ENCODE data around the gene RHO.
"Not testable (repeated sequence)": the region's sequence is repeated elsewhere in the genome, so short reads cannot be mapped to it uniquely, and the experiment has no call there.

The RHO gene

DNA sequence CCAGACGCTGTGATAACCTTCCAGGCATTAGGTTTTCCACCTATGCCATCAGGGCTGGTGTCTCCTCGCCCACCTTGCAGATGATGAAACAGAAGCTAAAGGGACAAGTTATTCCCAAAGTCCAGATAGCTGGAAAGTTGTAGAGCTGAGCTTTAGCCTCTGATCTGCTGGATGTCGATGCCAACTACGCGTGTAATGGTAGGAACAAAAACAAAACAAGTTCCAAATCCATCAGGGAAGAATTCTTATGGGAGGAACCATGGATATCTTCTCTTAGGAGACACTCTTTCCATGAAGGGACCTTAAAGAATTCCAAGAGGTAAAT lies 28.1 kb upstream of the RHO start:
- no peak for FAIRE-seq

DNA sequence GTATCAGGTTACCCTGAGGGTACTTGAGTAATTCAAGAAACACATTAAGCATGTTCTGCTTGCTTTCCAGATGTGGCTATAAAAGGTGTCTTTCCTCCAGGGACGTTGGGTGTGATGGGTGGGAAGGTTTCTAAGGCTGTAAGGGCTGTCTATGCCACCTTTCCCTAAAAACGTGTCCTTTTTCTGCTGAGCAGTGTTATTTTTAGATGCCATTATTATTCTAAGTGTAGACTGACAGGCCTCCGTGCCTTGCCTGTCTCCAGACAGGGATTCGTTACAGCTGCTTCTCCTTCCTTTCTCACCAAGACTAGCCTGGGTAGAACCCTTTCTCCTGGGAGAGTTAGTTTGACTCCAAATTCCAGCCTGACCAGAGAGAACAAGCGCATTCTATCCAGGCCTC lies 26.8 kb upstream of the RHO start:
- FAIRE-seq = no peak

DNA sequence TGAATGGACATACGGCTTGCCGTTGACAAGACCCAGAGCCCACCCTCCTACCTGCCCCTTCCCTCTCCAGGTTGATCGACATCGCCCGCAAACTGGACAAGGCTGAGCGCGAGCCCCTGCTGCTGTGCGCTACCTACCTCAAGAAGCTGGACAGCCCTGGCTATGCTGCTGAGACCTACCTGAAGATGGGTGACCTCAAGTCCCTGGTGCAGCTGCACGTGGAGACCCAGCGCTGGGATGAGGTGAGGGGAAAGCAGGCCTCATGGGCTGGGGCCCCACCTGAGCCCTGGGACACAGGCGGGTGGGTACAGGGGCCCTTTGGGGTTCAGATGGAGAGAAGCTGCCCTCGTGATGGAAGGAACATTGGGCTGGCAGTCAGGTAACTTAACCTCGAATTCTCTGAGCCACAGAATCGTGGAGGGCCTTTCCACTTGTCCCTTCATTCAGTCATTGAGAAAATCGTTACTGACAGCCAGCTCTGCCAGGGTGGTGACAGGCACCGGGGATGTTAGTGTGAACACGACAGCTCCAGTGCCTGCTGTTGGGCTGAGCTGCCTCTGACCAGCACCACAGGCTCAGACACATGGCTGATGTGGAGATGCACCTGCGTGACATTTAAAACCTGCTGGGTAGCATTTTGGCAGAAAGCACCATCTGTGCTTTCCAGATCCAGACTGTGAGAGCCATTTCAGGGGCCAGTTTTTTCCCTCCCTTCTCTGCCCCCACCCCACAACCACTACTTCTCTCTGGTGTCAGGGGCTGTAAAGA lies 25.6 kb upstream of the RHO start:
- no peak for FAIRE-seq

DNA sequence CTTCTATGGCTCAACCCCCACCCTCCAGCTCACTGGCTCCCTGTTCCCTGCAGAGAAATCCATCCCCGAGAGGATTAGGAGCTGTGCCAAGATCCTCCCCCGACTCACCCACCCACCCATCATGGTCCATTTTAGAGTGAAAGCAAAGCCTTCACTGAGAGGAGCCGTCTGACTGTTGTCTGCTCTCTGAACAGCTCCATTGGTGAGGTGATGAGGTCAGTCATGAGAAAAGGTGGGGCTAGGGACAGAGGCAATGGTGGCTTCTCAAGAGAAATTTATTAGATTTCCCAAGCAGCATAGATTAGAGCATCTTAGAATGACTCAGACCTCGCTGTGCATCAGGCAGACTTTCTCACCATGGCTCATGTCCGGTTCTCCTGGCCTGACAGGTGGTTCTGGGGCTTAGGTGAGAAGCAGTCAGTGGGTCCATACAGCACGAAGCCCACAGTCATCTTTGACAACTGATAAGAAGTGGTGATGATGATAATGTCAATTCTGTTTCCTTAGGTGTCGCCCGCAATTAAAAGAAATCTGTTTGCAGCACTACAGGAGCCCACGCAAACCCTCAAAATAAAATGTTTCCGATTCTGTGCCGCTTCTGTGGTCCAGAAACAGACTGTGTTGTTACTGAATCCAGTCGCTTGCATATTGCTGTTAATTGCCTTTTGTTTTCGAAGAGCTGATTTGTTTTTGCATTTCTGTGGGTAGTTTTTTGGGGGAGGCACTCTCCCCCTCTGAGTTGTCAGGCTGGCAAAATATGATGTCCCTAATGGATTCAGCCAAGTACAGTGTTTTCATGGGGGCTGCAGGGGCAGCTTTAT lies 24.8 kb upstream of the RHO start:
- FAIRE-seq = no peak

DNA sequence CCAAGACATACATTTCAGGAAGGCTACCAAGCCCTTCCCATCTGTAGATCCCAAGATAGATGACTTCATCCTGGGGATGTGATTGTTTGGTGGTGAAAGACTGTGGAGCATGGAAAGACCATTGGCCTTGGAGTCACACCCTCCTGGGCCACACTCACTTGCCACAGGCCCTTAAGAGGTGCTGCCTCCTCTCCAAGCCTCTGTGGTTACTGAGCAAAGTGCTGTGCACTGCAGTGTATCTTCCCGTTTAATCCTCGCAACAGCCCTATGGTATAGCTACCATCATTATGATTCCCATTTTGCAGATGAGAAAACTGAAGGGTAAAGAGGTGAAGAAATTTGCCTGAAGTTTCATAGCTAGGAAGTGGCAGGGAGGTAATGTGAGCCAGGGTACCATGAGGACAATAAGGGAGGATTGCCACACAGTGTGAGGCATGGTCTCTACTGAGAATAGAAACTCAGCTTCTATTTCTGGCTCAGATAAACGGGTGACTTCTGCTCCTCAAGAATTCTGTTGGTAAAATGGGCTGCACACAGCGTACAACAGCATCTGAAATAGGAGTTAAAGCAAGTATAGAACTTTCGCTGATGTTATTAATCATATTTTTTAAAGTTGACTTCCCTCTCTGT lies 23.9 kb upstream of the RHO start:
- FAIRE-seq = no peak

DNA sequence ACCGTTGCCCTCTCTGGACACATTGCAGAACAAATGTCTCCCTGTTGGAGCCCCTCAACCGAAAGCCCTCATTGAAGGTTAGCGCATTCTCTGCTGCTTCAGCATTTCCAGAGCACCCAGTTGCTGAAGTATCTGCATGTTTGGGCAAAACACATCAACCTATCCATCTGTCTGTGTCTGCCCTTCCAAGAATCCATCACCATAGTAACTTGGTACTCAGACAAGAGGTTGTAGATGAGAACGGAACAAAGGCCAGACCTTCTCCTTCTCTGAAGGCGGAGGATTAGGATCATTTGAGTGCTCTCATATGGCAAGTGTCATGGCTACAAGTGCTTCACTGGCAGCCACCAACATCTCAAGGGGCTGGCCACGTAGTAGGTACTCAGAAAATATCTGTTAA lies 23.1 kb upstream of the RHO start:
- no peak for FAIRE-seq

DNA sequence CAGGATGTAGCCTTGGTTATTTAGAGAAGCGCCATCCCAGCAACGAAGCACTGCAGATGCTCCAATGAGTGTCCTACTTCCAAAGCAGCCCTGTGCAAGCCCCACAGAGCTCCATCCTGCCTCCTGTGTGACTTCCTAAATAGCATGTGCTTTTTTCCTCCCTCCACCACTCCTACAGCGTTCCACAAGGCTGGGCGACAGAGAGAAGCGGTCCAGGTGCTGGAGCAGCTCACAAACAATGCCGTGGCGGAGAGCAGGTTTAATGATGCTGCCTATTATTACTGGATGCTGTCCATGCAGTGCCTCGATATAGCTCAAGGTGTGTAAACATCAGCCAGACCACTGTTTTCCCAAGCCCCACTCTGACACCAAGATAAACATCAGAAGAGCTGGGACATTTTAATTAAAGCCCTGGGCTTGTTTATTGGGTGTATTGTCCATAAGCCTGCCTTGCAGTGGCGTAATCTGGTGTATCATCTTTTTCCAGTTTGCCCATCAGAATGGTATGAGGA lies 22.2 kb upstream of the RHO start:
- FAIRE-seq = no peak

DNA sequence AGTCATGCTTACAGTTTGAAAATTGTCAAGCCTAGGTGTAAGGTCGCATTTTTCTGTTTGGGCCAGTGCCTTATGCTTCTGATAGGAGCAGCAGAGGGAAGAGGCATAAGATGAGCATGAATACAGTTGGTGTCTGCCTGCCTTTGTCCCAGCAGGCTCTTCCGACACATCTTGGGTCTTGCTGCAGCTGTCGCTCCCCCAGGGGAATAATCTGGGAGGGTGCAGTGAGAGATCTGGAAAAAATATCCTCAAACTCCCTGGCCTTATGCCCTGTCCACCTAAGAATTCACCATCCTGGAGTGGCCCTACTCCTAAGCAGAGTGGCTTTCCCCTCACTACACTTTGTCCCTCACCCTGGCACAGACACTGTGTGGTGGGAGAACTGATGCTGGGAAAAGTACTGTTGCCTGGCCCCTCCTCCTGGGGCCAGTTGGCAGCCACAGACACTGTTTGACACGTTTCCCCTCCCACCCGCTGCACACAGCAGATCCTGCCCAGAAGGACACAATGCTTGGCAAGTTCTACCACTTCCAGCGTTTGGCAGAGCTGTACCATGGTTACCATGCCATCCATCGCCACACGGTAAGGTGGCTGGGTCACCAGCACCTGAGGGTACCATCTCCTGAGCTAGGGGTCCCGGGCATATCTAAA lies 21.1 kb upstream of the RHO start:
- no peak for FAIRE-seq

DNA sequence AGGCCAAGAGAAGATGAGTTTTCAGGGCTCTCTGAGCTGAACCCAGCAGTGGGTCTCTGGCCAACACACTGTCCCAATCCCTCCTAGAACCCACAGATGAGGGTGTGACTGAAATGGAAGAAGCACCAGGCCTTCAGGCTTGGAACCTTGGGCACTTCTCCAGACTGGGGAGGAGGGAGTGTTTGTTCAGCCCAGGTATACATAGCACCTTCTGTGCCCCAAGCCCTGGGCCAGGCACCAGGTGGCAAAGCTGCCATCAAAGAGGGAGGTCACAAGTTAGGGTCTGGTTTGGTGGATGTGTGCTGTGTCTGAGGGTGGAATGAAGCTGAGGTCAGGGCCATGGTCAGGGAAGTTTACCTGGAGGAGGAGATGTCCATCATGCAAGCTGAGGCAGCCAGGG lies 15.8 kb upstream of the RHO start:
- FAIRE-seq = no peak

DNA sequence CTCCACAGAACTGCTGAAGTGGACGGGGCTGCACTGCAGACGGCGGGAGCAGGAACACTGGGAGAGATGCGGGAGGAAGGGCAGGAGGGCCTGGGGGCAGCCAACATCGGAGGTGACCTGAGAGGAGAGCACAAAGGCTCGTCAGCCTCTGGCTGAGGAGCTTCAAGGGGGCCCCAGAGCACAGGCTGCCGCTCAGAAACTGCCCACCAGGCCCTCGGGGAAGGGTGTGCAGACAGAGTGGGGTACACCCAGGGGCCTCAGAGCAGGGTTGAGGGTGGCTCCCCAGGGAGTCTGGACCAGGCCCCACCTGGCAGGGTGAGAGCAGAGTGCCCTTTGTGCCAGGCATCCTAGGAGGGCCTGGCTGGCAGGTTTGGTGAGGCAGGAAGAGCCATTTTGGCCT lies 14.7 kb upstream of the RHO start:
- no peak for FAIRE-seq

DNA sequence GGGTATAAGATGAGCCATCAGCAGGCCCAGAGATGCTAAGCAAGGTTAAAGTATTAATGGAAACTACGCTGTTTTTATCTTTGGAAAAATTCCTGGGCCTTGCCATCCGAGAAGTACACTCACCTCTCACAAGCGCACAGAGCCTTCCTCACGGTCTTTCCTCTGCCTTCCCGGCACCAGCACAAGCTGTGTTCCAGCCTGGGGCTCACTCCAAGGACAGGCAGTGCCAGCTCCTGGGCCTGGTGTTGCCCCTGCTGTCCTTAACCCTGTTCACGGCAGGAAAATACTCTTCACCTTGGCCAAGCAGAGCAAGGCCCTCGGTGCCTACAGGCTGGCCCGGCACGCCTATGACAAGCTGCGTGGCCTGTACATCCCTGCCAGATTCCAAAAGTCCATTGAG lies 14.3 kb upstream of the RHO start:
- no peak for FAIRE-seq

DNA sequence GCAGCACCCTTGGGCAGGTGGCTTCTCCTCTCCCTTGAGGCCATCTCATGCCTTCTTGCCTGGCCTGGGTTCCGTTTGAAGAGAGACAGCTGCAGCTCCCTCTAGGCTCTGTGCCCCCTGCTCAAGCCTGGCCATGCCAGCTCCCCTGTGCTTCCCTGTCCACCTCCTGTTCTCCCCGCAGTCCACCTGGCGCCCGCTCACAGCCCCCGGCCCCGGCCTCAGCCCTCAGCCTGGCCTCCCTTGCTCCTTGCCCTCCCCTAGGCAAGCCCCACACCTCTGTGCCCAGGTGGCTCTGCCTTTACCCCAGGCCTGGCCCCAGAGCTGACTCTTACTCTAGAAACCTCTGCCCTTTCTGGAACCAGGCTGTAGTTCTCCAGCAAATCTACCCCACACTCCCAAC lies 13.9 kb upstream of the RHO start:
- FAIRE-seq = no peak

DNA sequence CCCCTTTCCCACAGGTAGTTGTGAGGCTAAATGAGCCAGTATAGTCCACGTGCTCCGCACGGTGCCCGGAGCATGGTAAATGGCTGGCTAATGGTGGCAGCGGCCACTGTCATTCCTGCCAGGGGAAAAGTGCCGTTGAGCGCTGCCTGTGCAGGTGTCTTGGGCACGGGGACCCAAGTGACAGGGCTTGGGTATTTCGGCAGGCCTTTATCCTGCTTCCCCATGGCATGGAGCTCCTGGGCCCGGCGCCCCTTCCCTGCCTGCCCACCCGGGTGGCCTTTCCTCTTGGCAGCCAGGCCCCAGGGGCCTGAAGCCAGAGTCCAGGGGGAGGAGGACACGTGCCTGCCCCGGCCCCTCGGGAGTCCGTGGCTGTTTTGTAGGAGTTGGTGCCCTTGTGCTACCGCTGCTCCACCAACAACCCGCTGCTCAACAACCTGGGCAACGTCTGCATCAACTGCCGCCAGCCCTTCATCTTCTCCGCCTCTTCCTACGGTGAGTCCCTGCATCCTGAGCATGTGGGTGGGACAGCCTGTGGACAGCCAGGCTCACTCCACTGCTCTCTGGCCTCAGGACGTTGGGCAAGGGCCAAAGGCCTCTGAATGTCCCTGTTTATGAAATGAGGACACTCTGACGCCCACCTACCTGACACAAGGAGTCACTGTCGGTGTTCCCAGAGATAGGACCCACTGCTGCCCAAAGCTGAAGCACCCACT lies 13.2 kb upstream of the RHO start:
- FAIRE-seq = not testable (repeated sequence)

DNA sequence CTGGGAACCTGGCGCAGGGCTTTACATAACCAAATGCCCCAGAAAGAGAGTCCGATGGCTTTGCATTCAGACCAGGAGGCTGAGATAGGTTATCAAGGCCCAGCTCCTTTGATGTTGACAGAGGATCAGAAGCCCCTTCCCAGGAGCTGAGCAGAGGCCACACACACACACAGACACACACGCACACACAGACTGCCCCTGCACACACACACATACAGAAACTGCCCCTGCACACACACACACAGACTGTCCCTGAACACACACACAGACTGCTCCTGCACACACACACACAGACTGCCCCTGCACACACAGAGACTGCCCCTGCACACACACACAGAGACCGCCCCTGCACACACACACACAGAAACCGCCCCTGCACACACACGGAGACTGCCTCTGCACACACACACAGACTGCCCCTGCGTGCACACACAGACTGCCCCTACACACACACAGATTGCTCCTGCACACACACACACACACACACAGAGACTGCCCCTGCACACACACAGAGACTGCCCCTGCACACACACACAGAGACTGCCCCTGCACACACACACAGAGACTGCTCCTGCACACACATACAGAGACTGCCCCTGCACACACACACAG lies 12.5 kb upstream of the RHO start:
- FAIRE-seq = not testable (repeated sequence)

DNA sequence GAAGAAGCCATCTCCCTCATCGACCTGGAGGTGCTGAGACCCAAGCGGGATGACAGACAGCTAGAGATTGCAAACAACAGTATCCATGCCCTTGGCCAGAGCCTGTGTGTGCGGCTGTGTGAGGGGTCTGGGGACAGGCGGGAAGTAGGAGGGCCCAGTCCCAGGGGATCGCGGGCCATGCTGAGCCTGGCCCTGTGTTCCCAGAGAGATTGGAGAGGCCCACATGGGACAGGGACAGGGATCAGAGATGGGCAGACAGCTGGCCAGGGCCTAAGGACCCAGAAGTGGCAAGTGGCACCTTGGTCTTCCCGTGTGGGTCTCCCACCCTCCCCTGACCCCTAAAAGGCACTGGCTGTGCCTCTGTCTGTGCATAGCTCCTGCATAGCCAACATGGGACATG lies 10.9 kb upstream of the RHO start:
- FAIRE-seq = no peak

DNA sequence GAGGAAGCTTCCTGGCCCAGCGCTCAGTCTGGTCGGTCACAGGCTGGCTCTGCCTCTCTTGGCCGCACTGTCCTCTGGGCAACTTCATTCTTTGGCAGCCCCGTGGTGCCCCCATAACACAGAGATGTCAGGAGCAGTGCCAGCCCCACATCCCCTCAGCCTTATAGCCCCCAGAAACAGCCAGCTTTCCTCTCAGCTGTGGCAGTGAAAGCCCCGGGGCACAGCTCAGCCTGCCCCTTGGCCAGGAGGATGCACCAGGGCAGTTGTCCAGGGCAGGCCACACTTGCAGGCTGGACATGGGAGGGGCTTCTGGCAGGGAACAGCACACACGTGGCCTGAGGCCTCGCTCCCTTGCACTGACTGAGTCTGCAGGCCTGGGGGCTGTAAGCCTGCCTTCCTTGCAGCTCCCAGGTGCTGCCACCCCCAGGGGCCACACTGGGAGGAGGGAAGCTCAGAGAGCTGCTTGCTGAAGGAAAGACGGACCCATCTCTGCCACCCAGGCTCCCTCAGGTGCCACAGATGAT lies 10.3 kb upstream of the RHO start:
- FAIRE-seq = no peak

DNA sequence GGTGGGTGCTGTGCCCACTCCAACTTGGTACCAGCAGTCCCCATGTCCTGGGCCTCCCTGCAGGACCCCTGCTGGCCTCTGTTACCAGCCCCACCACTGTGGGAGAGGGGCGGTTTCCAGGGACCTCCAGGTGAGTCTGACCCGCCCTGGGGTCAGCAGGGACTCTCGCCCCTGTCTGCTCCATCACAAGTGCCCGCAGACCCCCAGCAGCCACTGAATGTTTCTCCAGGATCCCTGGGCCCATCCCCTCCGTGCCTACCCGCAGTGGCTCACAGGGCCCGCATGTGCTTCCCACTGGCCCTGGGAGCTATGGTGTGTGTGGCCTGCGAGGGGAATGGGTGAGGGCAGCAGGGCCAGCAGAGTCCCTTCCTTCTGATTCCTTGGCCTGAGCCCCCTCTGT lies 9.9 kb upstream of the RHO start:
- no peak for FAIRE-seq

DNA sequence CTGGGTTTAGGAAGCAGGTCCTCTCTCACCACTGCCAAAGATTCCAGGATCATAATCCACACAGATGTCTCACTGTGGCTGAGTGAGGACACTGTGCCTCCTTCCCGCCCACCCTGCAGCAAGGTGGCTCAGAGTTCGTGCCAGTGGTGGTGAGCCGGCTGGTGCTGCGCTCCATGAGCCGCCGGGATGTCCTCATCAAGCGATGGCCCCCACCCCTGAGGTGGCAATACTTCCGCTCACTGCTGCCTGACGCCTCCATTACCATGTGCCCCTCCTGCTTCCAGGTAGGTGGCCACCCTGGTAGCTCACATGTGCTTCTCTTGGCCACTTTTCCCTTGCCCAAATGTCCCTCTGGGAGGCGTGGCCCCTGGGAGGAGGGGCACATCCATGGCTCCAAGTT lies 9.0 kb upstream of the RHO start:
- no peak for FAIRE-seq

DNA sequence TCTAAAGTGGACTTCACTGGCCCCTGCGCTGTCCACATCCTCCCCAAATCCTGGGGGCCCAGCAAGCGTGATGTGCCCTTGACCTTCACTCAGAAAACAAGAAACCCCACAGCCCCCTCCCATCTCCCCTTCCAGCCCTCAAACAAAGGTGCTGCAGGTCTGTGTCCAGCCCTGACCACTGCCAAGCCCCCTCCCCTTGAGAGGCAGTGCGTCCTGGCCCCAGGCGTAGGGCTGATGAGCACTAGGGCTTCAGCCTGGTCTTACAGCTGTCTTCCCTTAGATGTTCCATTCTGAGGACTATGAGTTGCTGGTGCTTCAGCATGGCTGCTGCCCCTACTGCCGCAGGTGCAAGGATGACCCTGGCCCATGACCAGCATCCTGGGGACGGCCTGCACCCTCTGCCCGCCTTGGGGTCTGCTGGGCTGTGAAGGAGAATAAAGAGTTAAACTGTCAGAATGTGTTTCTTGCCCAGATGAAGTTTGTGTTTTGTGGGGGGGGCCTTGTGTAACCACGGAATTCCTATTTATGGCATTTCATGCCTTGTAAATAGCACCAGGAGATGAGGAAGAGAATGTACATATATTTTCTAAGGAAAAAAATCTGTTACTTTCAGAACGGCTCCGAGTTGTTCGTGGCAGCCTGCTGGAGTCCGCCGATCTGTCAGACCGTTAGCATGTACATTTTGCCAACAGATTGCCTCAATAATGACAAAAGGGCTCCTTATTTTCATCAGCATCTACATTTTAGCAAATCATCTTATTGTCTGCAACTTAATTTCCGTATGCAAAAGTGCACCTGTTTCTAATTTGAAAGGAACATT lies 8.3 kb upstream of the RHO start:
- FAIRE-seq = no peak

DNA sequence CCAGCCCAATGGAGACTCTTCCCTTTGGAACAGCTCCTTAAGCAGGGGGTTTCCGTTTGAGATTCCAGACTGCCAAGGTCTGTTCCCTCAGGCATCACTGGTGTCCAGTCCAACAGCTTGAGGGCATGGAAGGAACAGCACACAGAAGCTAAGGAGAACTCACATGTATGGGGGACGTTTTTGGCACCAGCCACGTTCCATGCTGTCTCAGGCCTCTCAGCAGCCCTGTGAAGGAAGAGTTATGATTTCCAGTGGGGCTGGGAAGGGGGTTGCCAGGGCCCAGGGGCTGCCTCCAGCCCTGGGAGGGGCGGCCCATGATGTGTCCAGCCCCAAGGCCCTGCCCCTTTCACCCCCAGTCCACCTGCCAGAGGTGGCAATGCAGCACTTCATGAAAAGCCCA lies 7.5 kb upstream of the RHO start:
- no peak for FAIRE-seq

DNA sequence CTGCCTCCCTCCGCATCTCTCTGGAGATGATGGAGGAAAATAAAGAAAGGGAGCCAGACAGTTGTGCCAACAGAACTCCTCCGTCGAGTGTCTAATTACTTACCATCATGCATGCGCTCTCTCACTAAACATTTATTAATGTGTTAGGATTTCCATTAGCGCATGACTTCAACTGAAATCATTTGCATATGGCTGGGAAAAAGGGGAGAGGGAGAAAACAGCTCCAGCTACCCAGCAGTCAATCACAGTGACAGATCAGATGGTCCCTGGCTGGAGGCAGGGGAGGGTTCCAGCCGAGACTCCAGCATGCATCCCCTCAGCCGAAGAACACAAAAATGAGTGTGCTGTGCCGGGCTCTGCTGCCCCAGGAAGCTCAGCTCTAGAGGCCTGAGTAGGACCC lies 6.8 kb upstream of the RHO start:
- no peak for FAIRE-seq
